ENCODE data around the gene CHPF. TPM values are rescaled to one million over a fixed set of nuclear protein-coding genes. Genes with fewer than 3 reads are reported as not detected.

Gene CHPF
- total and polyA plus RNA-seq, 4 donors, result 26.5 to 135 (median 58.2) TPM

- Histone ChIP-seq H3K4me3 (ENCODE audit: low read depth in 1 of 3, low read length in 3 of 3) (peak overlapping the region; percentile 33 to 87 (median 71)), H3K27me3 (ENCODE audit: control insufficient read depth in 4 of 4, insufficient read depth in 4 of 4, low read length in 3 of 4) (no peaks in the 10 kb centered on the region), H3K4me1 (ENCODE audit: control insufficient read depth in 4 of 4, insufficient read depth in 4 of 4, low read length in 3 of 4) (peaks cover 14 to 25% (median 19%) of the 10 kb centered on the region in 4 donors), H3K36me3 (ENCODE audit: control insufficient read depth in 4 of 4, insufficient read depth in 3 of 4, low read depth in 1 of 4, low read length in 3 of 4) (peaks cover 4 to 24% (median 11%) of the 10 kb centered on the region in 4 donors), H3K9me3 (ENCODE audit: control insufficient read depth in 4 of 4, low read length in 3 of 4) (no peaks in the 10 kb centered on the region), H3K9ac (ENCODE audit: low read depth in 1 of 2, low read length in 2 of 2) (peak overlapping the region; percentile 56 to 69), H3K27ac (ENCODE audit: low read depth in 1 of 2, low read length in 2 of 2) (peak overlapping the region; percentile 61 to 84)
- peak in 1 of 2 donors; percentile 18 for TF ChIP-seq RXRA (IDR thresholded peaks at IDR 0.05)
- no peak for TF ChIP-seq GABPA (IDR thresholded peaks at IDR 0.05 in 1 of 2, conservative IDR thresholded peaks at IDR 0.05 in 1 of 2)
- WGBS, result under 1% methylated on average over 66 of the region's 66 CpGs
- no peak for DNase-seq (ENCODE audit: low spot score)
These were observed 546 bp downstream of the CHPF start for GRCh38 chr2:219542931-219543595.

DNA sequence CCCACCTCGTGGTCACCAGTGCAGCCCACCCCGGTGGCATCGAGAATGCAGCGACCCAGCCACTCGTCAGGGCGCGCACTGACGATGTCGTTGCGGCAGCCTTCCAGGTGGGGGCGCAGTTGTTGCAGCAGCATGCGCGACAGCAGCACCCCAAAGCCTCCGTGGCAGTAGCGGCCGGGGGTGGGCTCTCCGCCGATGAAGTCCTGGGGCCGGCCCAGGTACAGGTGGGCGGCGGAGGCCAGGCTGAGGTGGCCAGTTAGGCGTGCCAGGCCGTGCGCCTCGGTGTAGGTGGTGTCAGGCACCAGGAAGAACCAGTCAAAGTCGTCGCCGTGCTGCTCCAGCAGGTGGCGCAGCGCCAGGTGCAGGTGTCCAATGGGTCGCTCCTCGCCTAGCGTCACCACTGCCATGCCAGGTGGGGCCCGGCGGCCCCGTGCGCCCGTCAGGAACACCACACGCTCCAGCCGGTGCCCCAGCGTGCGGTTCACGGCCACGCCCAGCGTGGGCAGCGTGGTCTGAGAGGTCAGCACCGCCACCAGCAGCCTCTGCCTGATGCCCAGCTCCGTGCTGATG, 1.9 kb downstream of the CHPF start:
- H3K9me3 ChIP-seq (ENCODE audit: control insufficient read depth in 4 of 4, low read length in 3 of 4), result no peaks in the 10 kb centered on the region
- no peaks in the 10 kb centered on the region for H3K27me3 ChIP-seq (ENCODE audit: control insufficient read depth in 4 of 4, insufficient read depth in 4 of 4, low read length in 3 of 4)
- 19% methylated on average over 48 of the region's 48 CpGs for WGBS
- H3K4me3 ChIP-seq (ENCODE audit: low read depth in 1 of 3, low read length in 3 of 3), result peak overlapping the region in 1 of 3 donors; percentile 87
- DNase-seq (ENCODE audit: low spot score), result peak; percentile 88
- H3K9ac ChIP-seq (ENCODE audit: low read depth in 1 of 2, low read length in 2 of 2), result no peak overlapping the region
- no peak overlapping the region for H3K27ac ChIP-seq (ENCODE audit: low read depth in 1 of 2, low read length in 2 of 2)
- peaks cover 4 to 24% (median 11%) of the 10 kb centered on the region in 4 donors for H3K36me3 ChIP-seq (ENCODE audit: control insufficient read depth in 4 of 4, insufficient read depth in 3 of 4, low read depth in 1 of 4, low read length in 3 of 4)
- TF ChIP-seq RAD21 (IDR thresholded peaks at IDR 0.05) (peak; percentile 60 to 75), HNF4A (conservative IDR thresholded peaks at IDR 0.05) (no peak), JUND (IDR thresholded peaks at IDR 0.05) (no peak), EGR1 (IDR thresholded peaks at IDR 0.05; ENCODE audit: low read depth in 2 of 2) (no peak), CTCF (IDR thresholded peaks at IDR 0.05; ENCODE audit: low read depth, low read length, missing input control) (peak; percentile 53), GABPA (IDR thresholded peaks at IDR 0.05 in 1 of 2, conservative IDR thresholded peaks at IDR 0.05 in 1 of 2) (no peak), FOXA2 (IDR thresholded peaks at IDR 0.05) (no peak), TAF1 (conservative IDR thresholded peaks at IDR 0.05) (no peak)
- TF ChIP-seq, protein P1, sequence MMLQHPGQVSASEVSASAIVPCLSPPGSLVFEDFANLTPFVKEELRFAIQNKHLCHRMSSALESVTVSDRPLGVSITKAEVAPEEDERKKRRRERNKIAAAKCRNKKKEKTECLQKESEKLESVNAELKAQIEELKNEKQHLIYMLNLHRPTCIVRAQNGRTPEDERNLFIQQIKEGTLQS (IDR thresholded peaks at IDR 0.05), result no peak
- peaks cover 14 to 25% (median 19%) of the 10 kb centered on the region in 4 donors for H3K4me1 ChIP-seq (ENCODE audit: control insufficient read depth in 4 of 4, insufficient read depth in 4 of 4, low read length in 3 of 4)

- Histone ChIP-seq H3K9ac (ENCODE audit: low read depth in 1 of 2, low read length in 2 of 2) (no peak overlapping the region), H3K27me3 (ENCODE audit: control insufficient read depth in 4 of 4, insufficient read depth in 4 of 4, low read length in 3 of 4) (no peaks in the 10 kb centered on the region), H3K36me3 (ENCODE audit: control insufficient read depth in 4 of 4, insufficient read depth in 3 of 4, low read depth in 1 of 4, low read length in 3 of 4) (peaks cover 4 to 24% (median 11%) of the 10 kb centered on the region in 4 donors), H3K27ac (ENCODE audit: low read depth in 1 of 2, low read length in 2 of 2) (no peak overlapping the region), H3K4me1 (ENCODE audit: control insufficient read depth in 4 of 4, insufficient read depth in 4 of 4, low read length in 3 of 4) (peaks cover 14 to 25% (median 19%) of the 10 kb centered on the region in 4 donors), H3K4me3 (ENCODE audit: low read depth in 1 of 3, low read length in 3 of 3) (no peak overlapping the region), H3K9me3 (ENCODE audit: control insufficient read depth in 4 of 4, low read length in 3 of 4) (no peaks in the 10 kb centered on the region)
- no peak for DNase-seq (ENCODE audit: low spot score)
- 94% methylated on average over 12 of the region's 12 CpGs for WGBS
- TF ChIP-seq CTCF (IDR thresholded peaks at IDR 0.05; ENCODE audit: low read depth, low read length, missing input control) (no peak), GABPA (IDR thresholded peaks at IDR 0.05 in 1 of 2, conservative IDR thresholded peaks at IDR 0.05 in 1 of 2) (no peak), NR2F2 (IDR thresholded peaks at IDR 0.05) (no peak), RAD21 (IDR thresholded peaks at IDR 0.05) (no peak), TAF1 (conservative IDR thresholded peaks at IDR 0.05) (no peak), FOXA2 (IDR thresholded peaks at IDR 0.05) (no peak), FOXA1 (IDR thresholded peaks at IDR 0.05) (no peak), HNF4A (conservative IDR thresholded peaks at IDR 0.05) (no peak), RXRA (IDR thresholded peaks at IDR 0.05) (no peak), EGR1 (IDR thresholded peaks at IDR 0.05; ENCODE audit: low read depth in 2 of 2) (no peak), MAX (IDR thresholded peaks at IDR 0.05) (no peak), JUND (IDR thresholded peaks at IDR 0.05) (no peak), YY1 (IDR thresholded peaks at IDR 0.05) (no peak), ZBTB33 (IDR thresholded peaks at IDR 0.05) (no peak)
- TF ChIP-seq, protein P1 (IDR thresholded peaks at IDR 0.05), result no peak
These were observed 2.7 kb downstream of the CHPF start for GRCh38 chr2:219540784-219541504.

Measured in liver (tissue), 9 donors.